NCI-H774 (cell line): Measurements from ENCODE around the gene SLC35D3.
"Not testable (repeated sequence)": the region's sequence is repeated elsewhere in the genome, so short reads cannot be mapped to it uniquely, and the experiment has no call there.

Experiments
- DNase-seq: peaks from one replicate; lab custom pipeline; 2025; lab: John Stamatoyannopoulos, UW

The SLC35D3 gene

DNA sequence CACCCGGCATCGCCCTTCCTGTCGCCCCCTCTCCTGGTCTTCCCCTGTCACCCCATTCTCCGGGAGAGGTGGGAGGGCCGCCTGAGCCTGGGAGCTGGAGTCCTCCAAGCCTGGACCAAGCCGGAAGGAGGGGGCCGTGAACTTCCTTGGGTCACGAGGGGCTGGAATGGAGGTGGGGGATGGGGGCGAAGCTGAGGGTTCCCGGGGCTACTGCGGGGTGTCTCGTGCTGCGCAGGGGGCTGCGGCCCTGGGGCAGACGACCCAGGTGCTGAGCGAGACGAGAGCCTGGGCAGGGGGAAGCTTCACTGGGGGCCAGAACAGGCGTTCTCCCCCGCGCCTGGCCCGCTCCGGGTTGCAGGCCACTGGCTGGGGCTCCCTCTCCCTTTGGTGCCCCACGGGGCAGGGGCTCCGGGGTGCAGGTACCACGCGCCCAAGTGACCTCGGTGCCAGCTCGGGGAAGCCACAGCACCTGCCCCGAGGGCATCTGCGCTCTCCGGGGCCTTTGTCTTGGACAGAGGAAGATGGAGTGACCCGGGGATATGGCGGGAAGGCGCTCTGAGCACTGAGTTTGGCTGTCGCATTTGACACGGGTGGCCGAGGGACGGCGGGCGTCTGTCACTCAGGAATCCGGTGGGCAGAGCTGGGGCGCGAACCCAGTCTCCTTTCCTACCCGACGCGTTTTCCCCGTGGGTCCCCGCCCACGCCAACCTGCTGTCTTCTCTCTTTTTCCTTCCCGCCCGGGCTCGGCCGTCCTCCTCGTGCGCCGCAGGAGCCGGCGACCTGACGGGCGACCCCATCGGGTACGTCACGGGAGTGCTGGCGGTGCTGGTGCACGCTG, 1.2 kb downstream of the SLC35D3 start:
- DNase-seq: peak; percentile 70

DNA sequence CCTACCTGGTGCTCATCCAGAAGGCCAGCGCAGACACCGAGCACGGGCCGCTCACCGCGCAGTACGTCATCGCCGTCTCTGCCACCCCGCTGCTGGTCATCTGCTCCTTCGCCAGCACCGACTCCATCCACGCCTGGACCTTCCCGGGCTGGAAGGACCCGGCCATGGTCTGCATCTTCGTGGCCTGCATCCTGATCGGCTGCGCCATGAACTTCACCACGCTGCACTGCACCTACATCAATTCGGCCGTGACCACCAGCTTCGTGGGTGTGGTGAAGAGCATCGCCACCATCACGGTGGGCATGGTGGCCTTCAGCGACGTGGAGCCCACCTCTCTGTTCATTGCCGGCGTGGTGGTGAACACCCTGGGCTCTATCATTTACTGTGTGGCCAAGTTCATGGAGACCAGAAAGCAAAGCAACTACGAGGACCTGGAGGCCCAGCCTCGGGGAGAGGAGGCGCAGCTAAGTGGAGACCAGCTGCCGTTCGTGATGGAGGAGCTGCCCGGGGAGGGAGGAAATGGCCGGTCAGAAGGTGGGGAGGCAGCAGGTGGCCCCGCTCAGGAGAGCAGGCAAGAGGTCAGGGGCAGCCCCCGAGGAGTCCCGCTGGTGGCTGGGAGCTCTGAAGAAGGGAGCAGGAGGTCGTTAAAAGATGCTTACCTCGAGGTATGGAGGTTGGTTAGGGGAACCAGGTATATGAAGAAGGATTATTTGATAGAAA, 2.0 kb downstream of the SLC35D3 start:
- peak; percentile 17 for DNase-seq

DNA sequence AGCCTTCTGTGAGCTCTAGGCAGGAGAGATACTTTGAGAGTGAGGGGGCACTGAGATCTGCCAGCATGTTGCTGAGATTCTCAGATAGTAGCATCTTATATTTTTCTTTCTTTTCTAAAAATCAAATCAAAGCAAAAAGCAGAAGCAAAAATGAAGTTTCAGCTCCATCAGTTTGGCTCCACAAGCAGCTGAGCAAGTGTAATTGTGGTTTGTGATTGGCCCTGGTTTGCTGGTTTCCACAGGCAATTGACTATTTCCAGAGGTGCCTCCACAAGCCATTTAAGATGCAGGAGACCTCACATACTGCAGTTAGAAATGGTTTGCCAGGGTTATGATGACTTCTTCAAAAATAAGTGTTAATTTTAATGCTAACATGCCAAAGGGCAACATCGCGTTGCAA, 4.3 kb downstream of the SLC35D3 start:
- no peak for DNase-seq

DNA sequence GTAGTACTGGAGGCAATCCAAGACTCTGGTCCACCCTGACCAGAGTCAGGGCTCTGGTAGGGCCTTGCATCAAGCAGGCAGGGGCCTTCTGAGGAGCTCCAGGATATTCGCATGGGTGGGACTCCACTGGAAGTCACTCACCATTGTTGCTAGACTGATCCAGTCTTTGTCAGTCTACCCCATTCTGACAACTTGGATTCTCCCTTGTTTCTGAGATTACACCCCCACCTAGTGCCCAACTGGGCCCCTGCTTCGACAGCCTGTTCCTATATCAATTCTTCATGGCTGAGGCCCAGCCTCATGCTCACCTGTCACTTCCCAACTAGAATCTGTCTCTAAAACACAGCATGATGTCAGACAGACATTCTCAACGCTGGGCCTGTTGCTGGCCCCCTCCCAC, 5.2 kb downstream of the SLC35D3 start:
- no peak for DNase-seq

DNA sequence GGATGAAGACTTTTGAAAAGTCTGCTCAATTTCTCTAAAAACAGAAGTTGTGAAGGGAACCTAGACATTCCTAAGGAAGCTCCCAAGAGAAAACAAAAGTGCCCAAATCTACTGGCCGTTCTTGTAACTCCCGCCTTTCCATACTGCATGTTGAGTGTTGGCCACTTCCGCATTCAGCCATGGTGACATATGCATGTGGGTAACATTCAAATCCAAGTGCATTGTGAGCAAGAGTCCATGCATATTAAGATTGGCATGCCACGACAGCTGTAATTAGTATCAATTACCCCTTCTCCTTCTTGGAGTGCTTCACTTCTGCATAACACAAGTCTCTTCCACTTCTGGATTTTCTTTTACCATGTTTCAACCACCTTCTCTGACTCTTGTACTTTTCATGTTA, 8.4 kb downstream of the SLC35D3 start:
- DNase-seq: no peak

DNA sequence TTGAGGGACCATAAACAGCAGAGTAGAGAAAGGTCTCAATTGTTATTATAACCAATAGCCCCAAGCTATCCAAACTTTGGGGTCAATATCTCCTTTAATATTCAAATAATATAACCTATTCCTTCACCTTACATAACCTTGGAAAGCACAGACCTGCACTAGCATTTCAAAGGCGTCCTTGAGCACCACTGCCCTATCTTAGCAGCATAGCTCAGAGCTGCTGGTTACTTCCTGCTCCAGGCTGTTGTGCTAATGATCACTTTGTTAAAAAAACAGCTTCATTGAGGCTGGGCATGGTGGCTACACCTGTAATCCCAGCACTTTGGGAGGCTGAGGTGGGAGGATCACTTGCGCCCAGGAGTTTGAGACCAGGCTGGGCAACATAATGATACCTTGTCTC, 10.5 kb downstream of the SLC35D3 start:
- DNase-seq: no peak

DNA sequence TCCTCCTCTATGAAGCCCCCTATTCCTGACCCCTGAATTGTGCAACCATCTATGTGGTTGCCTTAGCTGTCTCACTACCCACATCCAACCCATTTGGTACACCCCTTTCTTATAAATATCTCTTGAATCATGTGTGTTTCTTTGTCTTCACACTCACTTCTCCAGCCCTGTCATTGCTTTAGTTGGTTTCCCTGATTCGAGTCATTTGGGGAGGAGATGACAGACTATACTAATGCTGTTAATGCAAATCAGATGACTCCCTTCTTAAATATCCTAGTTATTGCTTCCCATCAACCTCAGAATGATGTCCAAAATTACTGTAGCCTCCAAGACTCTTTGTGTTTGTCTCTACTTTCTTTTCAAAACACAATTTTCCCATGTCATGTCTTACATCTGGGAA, 23.0 kb downstream of the SLC35D3 start:
- DNase-seq: no peak

DNA sequence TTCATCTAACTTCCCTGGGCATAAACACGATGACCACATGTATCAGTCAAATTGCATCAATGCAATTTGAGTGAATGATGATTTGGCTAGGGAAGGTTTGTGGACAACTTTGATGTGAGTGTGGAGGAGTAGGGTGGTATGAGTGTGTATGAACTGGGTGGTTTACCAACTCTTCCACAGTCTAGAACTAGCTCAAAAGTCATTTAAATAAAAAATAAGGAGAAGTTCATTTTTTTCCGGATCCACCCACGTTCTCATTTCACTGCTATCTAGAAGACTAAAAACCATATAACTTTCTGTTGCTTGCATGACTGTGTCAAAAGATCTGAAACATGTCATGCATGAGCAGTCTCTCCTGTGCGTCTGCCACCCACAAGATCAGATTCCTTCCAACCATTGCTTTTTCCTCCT, 23.6 kb downstream of the SLC35D3 start:
- DNase-seq: no peak

DNA sequence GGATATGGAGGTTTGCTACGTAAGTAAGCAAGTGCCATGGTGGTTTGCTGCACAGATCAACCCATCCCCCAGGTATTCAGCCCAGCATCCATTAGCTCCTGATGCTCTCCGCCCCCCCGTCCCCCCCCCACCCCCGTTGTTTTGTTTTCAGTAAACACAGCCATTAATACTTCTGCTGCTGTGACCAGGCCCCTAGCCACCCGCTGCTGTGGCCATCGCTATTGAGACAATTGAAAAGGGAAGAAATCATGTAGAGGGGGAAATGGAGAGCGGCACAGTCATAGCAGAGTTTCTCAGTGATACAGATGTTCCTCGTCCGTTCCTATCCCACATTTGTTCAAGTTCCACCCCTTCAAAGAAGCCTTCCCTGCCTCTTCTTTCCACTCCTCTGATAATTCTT, 24.9 kb downstream of the SLC35D3 start:
- DNase-seq: no peak

DNA sequence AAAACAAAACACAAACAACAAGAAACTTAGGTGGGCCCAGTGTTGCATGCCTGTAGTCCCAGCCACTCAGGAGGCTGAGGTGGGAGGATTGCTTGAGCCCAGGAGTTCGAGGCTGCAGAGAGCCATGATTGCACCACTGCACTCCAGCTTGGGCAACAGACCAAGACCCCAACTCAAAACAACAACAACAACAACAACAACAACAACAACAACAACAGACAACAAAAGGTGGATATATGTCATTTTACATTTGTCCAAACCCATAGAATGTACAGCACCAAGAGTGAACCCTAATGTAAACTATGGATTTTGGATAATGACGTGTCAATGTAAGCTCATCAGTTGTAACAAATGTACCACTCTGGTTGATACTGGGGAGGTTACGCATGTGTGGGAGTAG, 27.9 kb downstream of the SLC35D3 start:
- not testable (repeated sequence) for DNase-seq

DNA sequence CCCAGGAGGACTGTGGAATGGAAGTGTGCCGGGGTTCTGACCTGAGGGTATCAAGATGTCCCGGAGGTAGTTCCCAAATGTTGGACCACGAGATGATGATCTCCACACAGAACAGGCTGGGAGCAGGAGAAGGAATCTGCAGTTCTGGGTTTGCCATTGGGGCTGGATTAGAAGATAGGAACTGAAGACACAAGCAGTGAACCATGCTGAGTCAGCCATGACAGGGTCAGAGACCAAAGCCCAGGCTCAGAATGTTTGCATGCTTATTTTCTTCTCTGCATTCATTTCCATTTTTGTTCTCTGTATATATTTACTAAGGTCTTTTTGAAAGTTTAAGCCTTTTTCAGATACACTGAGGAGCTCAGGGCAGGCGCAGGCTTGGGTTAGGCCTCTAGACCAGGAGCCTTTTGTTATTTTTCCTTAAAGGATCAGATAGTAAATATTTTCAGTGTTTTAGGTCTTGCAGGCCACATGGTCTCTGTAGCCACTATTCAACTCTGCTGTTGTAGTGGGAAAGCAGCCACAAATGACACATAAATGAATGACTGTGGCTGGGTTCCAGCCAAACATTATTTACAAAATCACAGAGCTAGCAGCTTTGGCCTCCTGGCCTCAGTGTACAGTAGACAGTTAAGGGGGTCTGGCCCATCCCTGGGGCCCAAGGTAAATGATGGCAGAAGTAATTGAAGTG, 28.5 kb downstream of the SLC35D3 start:
- DNase-seq: no peak

DNA sequence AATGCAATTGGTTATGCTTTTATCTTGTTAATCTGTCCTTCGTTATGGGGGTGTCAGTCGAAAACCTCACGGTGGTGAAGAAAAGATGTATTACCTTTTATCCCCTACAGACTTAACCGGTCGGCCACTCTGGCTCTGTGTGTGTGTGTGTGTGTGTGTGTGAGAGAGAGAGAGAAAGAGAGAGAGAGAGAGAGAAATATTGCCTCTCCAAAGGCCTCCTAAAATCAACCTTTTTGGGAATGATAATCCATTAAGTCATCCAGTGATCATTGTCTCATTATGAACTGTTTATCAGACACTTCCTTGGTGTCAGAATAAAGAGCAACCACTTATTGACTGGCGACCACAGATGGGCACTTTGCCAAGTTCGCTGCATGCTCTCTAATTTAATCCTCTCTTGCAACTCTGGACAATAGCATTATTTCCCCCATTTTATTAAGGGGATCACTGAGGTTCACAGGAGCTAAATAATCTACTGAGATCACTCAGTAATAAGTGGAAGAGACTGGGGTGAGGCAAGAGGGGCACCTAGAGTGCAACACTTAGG, 30.7 kb downstream of the SLC35D3 start:
- peak; percentile 57 for DNase-seq

DNA sequence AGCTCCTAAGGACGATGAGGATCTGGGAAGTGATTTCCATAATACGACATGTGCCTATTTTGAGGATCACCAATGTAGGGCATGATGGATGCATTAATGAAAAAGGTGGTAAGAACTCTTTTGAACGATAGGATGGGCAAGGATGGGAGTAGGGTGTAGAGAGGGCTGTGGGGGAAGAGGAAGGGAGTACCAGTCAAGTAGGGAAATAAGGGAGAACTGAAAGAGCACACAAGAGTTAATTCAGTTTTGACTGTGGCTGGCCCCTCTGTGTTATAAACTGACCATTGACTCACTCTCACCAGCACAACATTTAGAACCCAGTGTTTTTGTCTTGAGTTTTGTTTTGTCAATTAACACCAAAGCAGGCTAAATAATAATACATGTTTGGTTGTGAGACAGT, 33.0 kb downstream of the SLC35D3 start:
- no peak for DNase-seq

DNA sequence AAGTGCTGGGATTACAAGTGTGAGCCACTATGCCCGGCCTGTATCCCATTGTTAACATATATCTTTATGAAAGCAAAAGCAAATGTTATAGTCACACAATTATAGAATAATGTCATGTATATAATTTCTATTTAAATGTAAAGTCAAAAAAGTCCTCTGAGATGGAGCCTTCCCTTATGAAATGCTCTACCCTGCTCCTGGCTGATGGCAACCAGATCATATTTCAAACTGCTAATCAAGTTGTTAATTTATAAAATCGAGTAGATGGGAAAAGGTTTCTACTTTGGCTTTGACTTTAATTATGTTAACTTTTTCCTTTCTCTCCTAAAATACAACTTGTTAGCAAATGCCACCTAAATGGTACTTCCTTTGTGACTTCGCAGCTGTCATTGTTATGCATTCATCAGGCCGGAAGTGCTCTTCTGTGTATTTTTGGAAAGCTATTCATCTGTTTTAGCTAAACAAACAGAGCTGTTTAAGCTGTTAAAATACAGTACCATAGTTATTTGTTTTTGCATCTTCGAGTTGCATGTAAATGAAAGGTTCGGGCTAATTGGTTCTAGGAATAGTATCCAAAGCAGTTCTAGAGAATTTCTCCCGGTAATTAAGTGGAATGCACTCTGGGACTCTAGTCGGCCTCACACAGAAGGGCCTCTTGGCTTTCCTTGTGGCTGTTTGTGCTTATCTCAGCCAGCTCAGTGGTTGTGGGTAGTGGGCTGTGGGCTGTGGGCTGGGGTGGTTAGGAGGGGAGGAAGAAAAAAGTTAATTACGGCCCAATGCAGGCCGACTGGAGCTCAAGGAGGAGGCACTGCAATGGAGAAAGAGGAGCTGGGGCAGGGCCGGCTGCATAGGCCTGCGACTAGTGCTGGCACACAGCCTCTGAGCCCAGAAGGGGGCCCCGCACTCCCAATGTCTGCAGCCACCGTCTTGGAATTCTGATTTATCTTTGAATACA, 34.8 kb downstream of the SLC35D3 start:
- DNase-seq: peak; percentile 89

DNA sequence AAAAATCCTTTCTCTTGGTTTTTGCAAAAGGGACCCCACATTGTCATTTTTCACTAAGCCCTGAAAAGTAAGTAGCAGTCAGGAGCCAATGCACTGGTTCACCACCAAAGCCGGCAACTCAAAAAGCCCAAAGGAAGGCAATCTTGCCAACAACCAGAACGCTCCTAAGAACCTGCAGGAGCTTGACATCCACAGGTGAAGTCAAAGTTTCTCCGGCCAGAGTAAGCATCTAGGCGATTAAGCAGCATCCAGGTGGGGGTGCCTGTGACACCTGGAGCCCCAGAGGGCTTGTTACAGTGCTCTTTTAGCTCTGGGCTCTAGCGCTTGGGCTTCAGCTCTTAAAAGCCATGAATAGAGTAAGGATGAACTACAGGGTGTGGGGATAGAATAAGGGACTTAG, 36.1 kb downstream of the SLC35D3 start:
- no peak for DNase-seq

DNA sequence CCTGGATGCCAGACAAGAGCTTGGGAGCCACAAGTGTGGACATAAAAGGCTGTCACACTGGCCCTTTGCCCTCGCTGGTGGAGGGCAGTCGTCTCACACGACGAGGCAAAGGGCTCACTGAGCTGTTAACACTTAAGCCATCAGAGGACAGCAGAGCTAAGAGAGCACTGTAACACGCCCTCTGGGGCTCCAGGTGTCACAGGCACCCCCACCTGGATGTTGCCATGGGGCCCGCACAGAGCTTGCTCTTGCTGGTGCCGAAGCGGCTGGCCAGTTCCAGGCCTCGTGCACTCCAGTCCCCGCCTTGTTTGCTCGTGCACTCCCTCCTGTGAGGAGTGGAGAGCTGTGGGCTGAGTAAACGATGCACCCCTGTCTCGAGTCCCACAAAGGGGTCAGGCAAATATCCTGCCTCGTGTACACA, 37.4 kb downstream of the SLC35D3 start:
- peak; percentile 86 for DNase-seq

DNA sequence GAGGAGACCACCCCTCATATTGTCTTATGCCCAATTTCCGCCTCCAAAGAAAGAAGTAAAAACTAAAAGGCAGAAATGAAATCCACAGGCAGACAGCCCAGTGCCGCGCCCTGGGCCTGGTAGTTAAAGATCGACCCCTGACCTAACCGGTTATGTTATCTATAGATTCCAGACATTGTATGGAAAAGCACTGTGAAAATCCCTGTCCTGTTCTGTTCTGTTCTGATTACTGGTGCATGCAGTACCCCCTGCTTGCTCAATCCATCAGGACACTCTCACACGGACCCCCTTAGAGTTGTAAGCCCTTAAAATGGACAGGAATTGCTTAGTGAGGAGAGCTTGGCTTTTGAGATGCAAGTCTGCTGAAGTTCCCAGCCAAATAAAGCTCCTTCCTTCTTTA, 37.8 kb downstream of the SLC35D3 start:
- not testable (repeated sequence) for DNase-seq

DNA sequence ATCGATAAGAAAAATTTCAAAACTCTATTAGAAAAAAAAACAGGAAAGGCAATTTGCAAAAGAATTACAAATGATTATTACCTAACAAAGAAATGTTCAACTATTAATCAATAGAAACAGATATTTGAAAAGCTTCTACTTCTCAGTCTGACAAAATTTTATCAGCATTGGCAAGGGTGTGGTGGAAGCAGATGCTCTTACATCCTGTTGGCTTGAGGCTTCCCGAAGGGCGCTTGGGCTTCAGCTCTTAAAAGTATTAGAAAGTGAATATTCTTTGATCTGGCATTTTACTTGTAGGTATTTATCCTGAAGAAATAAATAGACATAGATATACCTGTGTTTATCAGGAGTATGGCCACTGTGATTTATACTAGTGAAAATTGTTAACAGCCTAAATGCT, 38.7 kb downstream of the SLC35D3 start:
- no peak for DNase-seq

DNA sequence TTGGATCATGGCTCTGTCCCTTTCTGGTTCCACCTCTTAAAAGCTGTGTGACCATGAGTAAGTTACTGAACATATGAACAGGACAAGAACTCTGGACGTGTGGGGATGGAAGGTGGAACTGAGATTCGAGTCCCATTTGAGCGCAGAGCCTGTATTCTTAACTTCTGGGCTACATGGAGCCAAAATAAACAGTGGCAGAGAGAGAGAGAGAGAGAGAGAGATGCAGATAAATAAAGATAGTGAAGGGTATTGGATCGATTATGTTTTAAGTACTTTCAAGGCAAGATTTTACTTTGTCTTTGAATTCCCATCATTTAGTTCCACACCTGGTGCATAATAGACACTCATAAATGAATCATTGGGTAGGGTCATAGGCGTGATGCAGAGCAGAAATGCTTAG, 39.7 kb downstream of the SLC35D3 start:
- DNase-seq: peak; percentile 79

DNA sequence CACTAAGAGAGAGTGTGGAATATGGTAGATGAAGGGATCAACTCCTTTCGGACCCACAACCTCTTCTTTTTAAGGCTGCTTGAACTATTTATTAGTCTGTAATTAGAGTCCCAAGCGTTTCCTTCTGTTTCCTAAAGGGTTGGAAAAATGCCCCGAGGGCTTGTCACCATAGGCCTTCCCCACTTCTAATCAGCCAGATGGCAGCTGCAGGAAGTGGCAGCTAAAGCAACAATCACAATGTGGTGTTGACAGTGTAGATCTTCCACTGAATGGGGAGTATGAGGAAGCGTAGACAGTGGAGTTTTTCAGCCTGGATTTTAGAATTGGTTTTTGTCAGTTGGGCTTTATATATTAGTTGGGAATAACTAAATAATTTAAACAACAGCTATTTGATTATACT, 40.6 kb downstream of the SLC35D3 start:
- DNase-seq: peak; percentile 90

DNA sequence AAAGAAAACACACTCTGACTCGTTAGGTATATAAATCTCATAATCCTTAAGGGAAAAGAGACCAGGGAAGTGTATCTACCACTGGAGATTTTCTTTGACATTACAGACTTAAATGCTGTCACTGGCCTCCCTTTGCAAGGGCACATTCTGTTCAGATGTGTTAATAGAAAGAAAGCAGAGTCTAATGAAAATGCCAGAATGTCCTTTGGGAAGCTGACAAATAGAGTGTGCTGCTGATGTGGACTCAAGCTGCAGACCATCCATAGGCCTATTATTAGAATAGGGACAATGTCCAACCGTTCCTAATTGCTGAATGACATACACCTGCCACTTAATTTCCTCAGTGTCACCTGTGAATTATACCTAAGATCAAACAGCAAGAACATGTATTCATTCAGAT, 41.2 kb downstream of the SLC35D3 start:
- peak; percentile 50 for DNase-seq
